Ecto neural progenitor cell (in vitro differentiated cells): Measurements from ENCODE around the gene MMP28.

Source experiments
- DNase-seq: peaks from one replicate; pipeline ENCODE4 v3.0.0-alpha.2; 2018; ENCODE audit warnings: low spot score

The MMP28 gene

DNA sequence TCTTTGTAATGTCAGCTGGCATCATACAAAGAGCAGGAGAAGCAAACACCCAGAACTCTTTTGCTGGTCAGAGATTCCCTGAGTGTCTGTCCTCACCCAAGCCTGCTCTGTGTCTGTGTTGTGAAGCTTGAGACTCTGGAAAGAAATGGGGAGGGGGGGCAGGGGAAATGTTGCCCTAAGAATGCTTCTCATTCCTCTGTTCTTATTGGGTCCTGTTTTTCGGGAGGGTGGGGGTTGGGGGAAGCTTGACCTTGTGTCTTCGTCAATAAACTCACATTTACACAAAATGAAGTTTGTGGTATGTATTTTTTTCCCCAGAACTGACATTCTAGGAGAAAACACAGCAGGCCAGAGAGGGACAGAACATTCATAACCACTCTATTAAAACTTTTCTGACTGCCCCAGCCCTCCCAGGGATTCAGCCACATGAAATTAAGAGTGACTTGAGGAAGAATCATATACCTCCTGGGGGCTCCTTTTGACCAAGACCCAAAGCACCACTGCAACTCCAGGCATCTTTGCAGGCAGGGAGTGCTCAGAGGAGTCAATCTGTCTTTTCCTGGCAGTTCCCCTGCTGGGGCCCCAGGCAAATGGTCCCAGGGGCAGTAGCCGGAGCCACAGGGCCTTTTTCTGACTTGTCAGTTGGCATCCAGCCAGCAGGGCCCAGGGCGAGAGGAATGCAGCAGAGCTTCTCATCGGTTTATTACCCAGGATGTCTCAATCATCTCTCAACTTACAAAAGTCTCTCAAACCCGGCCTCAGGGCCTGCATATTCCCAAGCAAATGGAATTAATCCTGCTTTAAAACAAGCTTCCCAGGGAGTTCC, 69.1 kb downstream of the MMP28 start:
- DNase-seq: no peak

DNA sequence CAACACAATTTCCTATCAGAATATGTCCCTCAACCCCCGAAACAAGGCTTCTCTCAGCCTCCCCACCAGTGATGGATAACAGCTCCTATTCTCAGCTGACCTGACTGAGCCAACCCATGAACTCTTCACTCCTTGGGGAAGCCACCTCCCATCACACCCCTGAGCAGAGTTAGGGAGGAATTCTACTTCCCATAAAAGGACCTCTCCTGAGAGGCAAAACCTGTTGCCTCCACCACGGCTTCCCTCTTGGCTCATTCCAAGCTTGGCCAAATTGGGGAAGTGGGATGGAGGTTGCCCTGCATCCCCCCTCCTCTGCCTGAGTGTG, 69.7 kb downstream of the MMP28 start:
- no peak for DNase-seq

DNA sequence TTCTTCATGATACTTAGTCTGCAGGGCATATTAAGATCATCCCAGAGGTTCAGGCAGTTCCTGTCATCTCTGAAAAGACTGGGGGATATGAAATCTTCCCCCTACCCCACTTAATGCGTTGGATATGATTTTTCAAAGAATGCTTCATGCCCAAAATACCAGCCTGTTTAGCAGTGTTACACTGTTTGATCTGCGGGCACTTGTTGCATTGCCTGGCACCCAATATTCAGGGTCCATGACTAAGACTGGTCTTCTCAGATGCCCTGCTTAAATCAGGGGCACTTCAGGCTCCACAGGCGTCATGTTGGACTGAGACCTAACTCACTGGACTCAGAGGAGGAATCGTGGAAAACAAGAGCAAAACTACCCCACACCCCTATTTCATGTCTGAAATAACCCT, 70.4 kb downstream of the MMP28 start:
- DNase-seq: no peak

DNA sequence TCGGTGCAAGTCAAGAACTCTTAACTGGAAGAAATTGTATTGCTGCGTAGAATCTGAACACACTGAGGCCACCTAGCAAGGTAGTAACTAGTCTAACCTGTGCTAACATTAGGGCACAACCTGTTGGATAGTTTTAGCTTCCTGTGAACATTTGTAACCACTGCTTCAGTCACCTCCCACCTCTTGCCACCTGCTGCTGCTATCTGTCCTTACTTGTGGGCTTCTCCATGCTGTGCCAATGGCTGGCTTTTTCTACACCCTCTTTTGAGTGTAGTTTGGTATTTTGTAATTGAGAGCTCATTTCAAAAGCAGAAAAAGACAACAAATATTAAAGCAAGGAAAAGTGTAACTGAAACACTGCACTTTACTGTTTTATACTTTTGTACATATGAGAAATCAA, 71.7 kb downstream of the MMP28 start:
- DNase-seq: no peak

DNA sequence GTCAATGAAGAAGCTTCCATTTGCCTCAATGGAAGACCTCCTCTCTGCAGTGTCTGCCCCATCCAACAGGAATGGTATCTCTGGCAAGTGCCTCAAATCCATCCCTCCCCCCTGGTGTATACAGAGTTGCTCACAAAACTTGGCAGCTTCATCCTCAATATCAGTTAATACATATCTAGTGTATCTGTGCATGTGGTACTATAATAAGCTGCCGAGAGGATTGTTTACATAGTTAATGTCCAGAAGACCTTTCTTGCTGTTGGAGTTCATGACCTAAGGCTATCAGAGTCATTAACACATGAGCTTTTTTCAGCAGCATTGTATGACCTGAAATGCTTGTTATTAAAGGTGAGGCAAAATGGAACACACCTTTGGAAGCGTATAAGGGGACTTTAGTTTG, 78.0 kb downstream of the MMP28 start:
- no peak for DNase-seq

DNA sequence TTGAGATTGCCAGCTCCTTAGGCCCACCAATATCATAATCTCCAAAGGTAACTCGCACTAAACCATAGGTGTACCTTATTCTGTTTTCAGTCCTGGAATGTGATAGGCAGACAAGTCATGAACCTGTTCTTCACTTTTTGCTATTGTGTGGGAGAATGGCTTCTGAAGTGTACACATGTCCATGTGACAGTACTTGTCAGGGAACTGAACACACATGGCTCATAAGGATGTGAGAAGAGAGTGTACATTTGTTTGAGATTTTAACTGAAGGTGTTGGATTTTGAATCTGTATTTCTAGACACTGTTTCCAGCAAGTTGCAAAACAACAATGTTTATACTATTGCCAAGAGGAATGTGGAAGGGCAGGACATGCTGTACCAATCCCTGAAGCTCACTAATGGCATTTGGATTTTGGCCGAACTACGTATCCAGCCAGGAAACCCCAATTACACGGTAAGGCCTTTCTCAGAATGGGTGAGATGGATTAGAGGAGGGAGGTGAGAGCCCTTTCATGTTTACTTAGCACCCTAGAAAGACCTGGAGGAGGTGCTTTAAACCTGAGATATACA, 78.5 kb downstream of the MMP28 start:
- no peak for DNase-seq

DNA sequence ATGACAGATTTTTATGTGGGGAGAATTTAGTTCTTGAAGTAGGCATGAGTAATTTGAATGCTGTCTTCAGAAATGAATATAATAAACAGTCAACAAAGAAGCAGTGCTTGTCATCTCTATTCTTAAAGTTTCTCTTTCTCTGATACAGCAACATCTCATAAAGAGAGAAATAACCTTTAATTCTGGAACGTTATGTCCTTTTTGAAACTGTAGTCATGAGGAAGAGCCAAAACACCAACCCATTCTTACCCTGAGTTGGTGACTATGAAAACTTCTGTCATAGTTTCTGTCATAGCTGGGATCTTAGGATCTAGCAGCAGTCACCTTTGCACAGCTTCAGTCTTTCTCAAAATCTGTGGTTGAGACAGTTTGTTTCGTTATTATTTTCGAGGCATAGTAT, 79.3 kb downstream of the MMP28 start:
- DNase-seq: no peak
